HG03442 (cell line): ENCODE results near the gene CLASP1.
A peak's percentile ranks its signal among the peaks of the same experiment; 100 is the strongest.
"Not testable (repeated sequence)": the region's sequence is repeated elsewhere in the genome, so short reads cannot be mapped to it uniquely, and the experiment has no call there.

Experiments used
- ATAC-seq: cut with Tn5 transposase; IDR thresholded peaks from one replicate; pipeline ENCODE4 v1.9.1; 2021; ENCODE audit warnings: mild to moderate bottlenecking, moderate library complexity; ENCODE audit not compliant: unreplicated experiment

Gene CLASP1

DNA sequence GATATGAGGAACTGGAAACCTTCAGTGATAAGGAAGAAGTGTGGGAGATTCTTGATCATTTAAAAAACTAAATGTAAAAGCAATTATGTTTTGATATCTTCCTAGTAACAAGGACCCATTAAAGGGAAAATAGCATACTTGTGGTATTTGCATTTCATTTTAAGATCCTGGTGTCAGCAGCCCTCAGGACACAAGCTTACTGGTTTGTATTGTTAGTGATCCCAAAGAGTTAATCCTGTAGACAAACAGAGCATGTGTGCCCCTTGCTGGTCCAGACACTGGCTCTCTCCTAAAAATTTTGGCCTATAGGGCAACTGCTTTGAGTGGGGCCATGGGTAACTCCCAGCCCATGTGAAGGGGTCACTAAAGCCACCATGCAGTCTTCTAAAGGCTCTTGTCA lies 263.2 kb downstream of the CLASP1 start:
- ATAC-seq, result no peak

DNA sequence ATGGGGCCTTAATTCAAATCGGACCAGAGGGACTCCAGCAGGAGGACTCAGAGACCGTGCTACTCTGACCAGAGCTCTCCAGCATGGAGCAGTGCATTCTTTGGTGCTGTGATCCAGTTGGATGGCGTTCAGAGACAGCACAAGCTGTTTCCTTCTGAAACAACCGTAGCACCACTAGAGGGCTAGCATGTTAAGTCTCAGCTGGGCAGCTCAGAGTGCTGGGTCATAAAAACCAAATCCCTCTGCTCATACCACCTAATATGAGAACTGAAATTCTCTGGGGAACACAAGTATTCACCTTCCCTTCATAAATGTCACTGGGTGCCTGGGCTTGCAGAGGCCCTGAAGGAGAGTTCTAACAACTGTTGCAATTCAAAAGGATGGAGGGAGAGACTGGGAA lies 266.5 kb downstream of the CLASP1 start:
- no peak for ATAC-seq

DNA sequence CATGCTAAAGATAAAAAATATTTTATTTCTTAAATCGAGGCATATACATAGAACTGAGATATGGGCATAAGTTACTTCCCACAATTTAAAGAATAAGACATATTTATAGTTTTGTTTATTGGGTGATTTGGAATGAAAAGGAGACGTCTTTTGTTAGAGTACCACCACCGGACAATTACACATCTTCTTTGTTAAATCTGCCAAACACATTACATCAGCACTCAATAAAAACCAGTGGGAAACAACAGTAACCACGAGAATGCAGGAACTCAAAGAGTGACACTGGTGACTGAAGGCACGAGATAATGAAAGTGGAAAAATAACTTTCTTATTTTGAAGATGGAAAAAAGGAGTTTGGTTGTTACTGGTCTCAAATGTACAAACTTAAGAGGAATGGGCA lies 271.6 kb downstream of the CLASP1 start:
- no peak for ATAC-seq

DNA sequence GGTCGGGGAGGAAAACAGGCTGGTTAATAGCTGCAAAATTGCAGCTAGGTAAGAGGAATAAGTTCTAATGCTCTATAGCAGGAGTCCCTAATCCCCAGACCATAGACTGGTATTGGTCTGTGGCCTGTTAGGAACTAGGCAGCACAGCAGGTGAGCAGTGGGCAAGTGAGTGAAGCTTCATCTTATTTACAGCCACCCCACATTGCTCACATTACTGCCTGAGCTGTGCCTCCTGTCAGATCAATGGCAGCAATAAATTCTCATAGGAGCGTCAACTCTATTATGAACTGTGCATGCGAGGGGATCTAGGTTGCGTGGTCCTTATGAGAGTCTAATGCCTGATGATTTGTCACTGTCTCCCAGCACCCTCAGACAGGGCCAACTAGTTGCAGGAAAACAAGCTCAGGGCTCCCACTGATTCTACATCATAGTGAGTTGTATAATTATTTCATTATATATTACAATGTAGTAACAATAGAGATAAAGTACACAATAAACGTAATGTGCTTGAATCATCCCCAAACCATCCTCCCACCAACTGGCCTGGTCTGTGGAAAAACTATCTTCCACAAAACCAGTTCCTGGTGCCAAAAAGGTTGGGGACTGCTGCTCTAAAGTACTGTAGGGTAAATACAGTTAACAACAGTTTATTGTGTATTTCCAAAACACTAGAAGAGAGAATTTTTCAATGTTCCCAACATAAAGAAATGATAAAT lies 272.6 kb downstream of the CLASP1 start:
- no peak for ATAC-seq

DNA sequence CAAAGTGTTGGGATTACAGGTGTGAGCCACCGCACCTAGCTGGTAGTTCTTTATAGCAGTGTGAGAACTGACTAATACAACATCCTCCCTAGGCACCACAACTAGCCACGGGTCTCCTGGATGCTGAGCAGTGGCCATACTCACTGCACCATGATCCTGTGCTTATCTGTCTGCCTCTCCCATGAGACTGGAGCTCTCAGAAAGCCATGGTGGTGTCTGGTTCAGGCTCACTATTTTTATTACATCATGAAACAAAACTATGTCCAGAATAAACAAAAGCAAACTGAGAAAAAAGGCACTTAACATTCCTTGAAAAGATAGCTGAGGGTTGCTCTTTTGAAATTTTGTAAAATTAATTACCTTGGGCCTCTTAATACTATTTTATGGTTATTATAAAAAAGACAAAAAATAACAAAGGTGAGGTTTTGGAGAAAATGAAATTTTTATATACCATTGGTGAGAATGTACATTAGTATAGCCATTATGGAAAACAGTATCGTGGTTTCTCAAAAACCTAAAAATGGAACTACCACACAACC lies 273.6 kb downstream of the CLASP1 start:
- ATAC-seq, result no peak

DNA sequence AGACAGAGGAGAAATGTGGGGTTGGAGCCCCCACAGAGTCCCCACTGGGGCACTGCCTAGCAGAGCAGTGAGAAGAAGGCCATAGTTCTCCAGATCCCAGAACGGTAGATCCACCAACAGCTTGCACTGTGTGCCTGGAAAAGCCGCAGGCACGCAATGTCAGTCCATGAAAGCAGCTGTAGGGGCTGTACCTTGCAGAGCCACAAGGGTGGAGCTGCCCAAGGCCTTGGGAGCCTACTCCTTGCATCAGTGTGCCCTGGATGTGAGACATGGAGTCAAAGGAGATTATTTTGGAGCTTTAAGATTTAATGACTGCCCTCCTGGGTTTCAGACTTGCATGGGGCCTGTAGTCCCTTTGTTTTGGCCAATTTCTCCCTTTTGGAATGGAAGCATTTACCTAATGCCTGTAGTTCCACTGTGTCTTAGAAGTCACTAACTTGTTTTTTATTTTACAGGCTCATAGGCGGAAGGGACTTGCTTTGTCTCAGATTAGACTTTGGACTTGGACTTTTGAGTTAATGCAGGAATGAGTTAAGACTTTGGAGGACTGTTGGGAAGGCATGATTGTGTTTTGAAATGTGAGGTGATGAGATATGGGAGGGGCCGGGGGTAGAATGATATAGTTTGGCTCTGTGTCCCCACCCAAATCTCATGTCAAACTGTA lies 274.7 kb downstream of the CLASP1 start:
- ATAC-seq, result not testable (repeated sequence)

DNA sequence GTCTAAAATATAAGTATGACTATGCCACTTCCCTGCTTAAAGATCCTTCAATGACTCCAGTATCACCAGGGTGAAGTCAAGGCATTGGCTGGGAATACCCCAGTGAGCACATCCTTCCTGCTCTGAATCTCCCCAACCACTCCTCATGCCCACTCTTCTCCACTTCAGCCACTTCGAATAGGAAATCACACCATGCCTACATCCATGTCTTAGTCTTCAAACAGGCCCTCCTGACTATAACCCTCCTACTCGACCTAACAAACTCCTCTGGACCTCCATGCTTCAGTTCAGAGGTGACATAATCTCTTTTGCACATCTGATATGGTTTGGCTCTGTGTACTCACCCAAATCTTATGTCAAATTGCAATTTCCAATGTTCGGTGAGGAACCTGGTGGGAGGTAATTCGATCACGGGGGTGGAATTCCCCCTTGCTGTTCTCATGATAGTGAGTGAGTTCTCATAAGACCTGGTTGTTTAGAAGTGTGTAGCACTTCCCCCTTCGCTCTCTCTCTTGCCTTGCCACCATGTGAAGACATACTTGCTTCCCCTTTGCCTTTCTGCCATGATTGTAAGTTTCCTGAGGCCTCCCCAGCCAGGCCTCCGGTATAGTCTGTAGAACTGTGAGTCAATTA lies 276.4 kb downstream of the CLASP1 start:
- peak; percentile 65 for ATAC-seq

DNA sequence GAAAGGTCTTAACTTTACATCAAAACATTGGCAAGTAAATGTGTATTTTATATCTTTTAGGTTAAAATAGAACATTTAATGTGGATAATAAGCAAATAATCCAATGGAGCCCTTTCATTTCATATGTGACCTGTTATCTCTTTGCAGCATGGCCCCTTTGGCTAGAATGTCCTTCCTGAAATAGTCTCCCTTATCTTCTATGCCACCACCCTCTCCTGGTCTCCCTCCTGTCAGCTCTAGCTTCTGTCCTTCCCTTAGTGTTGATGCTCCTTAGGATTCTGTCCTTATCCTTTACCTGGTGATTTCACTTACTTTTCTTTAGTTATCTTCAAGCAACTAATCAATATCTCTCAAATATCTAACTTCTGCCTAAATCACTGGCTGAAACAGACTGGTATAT lies 277.2 kb downstream of the CLASP1 start:
- ATAC-seq, result no peak

DNA sequence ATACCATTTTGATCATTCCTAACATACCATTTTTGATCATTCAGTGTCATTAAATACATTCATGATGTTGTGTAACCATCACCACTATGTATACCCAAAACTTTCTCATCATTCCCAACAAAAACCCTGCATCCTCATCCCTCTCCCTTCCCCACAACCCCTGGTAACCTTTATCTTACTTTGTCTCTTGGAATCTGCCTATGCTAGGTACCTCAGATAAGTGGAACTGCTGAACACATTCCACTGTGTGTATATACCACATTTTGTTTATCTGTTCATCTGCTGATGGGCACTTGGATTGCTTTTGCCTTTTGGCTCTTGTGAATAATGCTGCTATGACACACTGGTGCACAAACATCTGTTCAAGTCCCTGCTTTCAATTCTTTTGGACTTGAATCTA lies 280.4 kb downstream of the CLASP1 start:
- no peak for ATAC-seq

DNA sequence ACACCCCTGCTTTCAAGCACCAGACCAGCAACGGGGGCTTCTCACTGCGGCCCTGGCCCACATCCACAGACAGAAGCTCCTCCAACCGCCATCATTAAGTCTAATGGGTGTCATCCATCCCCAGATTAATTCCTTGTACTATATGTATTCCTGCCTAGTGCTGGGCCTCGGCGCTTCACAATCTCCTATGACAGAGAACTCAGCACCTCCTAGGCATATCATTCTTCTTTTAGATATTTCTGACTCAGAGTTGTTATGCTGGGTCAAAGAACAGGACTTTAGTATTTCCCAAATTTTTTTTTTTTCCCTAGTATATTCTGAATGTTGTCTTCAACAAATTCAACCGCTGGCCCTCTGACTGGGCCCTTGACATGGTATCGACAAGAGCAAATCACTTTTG lies 281.1 kb downstream of the CLASP1 start:
- no peak for ATAC-seq

DNA sequence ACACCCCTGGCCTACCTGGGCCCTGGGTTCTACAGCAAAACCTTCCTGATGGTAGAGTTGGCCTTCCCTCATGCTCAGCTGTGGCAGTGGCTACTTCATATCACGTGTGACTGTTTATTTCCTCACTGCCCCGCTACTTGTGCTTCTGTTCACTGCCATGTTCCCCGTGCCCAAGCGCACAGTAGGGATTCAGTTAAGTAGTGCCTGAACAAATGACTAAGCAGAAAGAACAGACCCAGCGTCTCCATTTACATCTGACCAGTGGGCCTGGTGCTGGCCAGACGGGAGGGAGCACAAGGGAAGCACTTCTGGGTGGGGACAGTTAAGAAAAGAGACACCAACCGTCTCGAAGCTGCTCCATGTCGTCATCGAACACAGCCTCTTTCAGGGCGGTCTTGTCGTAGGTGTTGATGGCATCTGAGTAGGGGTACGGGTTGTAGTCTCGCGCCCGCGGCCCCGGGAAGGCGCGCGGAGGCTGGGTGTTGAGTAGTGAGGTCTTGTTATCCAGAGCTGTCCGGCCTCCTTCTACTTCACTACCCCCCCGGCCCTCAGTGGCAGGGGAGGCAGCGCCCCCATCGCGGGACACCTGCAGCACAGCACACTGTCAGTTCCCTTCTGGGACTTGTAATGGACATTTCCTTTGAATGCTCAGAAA lies 281.9 kb downstream of the CLASP1 start:
- ATAC-seq, result no peak

DNA sequence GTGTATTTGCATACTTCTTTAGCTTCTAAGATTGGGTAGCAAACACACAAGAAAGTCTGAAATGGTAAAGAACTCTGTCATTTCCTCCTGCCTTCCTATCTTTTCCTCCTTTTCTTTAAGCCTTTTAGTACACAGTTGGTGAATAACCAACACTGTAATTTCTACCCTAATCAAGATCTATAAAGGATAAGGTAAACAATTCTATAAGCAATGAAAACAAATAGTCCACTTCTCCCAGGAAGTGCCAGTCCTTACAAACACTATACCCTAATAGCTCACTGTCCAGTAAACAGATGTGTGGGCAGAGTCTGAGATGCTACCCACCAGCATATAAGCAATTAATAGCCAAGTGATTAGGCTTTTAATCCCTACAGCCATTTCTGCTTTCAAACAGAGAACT lies 283.2 kb downstream of the CLASP1 start:
- no peak for ATAC-seq

DNA sequence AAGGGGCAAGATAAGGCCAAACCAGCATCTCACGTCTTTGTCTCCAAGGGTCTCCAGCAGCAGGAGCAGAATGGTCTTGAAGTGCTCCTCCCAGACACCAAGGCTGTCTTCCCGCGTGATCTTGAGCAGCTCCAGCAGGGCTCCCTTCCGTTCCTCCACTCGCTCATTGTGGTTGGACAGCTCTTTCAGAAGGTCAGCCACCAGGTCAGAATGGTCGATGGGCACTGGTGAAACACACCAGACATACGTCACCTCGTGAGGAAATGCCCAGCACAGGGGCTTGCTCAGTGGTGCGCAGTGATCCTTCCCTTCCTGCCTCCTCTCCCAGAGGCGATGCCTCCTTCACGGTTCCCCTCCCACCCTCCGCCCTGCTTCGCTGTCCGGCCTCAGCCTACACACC lies 284.2 kb downstream of the CLASP1 start:
- no peak for ATAC-seq

DNA sequence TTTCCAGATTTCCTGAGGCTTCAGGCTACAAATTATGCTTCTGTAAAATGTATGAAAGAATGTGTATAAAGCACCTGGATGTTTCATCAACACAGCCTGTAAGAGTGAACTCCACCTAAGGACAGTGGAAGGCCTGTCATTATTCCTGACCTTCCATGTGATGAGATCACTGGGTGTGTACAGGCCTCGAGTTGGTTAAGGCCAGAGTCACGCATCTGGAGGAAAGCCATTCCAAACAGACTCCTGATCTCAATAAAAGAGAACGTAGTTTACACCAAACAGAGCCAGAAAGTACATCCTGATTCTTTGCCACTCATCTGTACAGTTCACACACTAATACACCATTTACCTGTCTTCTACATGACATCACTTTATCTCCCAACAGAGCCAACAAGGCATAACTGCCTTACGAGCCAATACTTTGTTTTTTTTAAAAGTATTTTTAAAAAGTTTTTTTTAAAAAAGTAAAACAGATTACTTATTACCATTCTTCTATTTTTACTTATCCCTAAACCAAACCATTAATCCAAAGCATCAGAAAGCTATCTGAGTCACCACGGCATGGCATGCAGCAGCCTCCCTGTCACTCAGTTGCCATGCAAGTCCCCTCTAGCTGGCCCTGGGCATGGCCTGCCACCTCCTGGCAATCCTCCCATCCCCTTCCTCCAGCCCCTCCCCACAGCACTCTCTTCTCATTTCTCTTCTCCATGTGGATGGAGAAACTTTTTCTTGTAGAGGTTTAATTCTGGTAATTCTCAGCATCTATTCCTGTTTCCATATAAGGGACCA lies 285.4 kb downstream of the CLASP1 start:
- no peak for ATAC-seq

DNA sequence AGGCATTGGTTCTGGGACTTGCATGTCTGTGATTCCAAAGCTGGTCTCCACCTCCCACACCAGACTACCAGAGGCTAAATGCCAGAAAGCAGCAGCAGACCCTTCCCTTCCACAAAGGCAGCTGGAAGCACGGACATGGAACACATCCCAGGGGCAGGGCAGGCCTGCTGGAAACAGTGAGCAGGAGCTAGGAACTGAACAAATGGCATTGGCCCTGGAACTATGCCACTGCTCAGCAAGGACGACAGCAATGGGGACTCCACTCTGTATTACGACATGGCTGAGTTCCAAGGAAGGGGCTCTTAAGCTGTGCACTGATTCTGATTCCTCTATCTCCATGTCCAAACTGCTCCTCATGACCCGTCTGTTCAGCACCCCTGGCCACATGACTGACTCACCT lies 286.5 kb downstream of the CLASP1 start:
- ATAC-seq, result no peak

DNA sequence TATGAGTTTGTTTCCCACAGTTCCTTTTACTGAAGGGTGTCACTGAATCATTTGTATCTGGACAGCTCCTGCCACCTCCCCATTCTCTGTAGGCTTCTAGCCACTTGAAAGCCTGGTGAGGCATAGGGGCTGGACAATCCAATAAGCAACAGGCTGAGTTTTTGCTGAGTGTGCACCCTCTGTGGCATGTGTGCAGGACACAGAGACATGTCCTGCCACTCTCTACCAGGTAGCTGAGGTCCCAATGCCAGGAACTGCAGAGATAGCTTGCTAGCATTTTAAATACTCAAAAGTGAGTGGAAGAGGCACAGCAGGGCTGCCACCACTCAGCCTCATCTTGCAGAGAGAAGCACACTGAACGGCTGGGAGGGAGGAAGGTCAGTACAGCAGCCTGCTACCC lies 287.0 kb downstream of the CLASP1 start:
- no peak for ATAC-seq

DNA sequence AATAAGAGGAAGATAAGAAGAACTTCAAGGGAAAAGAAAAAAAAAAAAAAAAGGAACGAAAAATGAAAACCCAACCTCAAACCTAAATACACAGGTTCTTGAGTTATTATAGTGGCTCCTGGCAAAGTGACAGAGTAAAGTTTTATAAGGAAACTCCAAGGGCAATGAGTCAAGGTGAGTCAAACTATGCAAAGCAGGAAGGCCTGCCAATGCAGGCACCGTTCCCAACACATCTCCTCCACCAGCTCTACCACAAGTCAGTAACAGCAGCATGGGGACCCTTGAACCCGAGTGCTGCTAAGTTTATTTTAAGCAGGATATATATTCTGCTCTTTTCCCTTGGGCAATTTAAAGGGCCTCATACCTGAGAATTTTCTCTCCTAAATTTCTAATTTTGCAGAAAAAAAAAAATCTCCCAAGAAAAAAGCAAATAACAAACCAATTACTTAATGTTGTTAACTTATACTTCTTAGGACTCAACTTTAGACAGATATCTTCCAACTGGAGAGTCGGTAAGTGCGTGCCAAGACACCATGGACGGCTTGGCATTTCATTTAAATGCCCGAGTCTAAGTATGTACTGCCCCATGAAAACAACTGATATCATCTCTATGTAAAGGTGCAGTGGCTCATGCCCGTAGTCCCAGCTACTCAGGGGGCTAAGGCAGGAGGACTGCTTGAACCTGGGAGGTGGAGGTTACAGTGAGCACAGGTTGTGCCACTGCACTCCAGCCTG lies 288.5 kb downstream of the CLASP1 start:
- no peak for ATAC-seq

DNA sequence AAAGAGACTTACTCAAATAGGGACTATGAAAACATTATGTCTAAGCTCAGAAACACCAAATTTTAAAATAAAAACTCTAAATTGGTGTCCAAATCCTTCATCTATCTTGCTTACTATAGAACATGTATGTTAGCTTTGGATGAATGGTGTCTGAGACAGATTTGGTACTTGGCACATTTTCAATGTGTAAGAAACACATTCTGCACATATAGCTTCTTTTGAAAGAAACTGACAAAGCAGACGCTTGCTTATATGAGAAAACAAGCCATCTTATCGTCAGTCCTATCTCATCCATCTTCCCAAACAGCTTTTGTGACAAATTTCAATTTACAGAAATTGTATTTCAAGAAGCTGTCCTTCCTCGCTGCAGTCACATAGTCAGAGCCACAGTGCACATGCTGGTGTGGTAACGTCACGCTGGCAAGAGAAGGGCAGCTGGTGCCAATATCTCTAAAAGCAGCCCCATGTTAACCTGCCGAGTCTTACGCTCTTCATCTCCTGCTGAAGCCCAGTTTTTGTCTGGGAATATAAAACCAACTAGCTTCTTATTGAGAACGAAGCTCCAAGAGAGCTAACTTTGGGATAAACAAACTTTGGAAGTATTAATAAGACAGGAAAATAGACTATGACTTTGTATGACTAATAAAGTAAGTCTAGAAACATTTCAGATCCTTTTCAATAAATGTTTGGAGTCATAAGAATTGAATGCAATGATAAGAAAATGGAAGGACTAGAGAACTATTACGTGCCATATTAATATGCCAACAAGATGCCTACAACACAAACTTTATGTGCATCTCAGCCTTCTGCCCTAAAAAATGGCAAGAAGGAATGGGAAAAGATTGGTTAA lies 289.3 kb downstream of the CLASP1 start:
- no peak for ATAC-seq

DNA sequence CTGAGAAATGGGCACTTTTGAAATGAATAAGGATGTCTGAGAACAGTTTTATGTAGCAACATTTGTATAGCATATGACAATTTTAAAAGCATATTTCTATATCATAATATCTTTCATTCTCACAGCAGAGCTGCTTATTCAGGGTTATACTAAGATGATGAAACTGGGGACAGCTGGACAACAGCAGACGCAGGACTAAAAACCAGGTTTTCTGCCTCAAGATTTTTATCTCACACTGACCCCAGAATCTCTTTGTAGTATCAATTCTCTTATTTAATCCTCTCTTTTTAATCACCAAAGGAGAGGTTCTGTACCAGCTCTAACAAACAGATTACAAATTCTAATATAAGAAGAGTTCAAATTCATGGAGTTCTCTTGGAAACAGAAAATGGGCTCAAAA lies 290.1 kb downstream of the CLASP1 start:
- ATAC-seq, result no peak
